OCI-LY1 (cell line): ENCODE measurements around the gene DTHD1.

Experiments
- H2AFZ ChIP-seq: fragments of 200-600 bp; sonication (generic), shearing (Covaris generic); 2 replicates; pipeline ENCODE4 v1.6.0; 2014; ENCODE audit warnings: antibody characterized with exemption, mild to moderate bottlenecking, low read length
- H3F3A ChIP-seq: fragments of 200-600 bp; sonication (generic), shearing (Covaris generic); 2 replicates; pipeline ENCODE4 v1.6.0; 2014; ENCODE audit warnings: mild to moderate bottlenecking, antibody characterized with exemption, low read length, moderate library complexity; ENCODE audit not compliant: insufficient read depth
- H3K27ac ChIP-seq: fragments of 200-600 bp; sonication (generic); 2 replicates; pipeline ENCODE4 v1.5.1; 2014; ENCODE audit warnings: low read length, mixed run types, mild to moderate bottlenecking, low read depth; ENCODE audit not compliant: poor library complexity, severe bottlenecking
- H3K27me3 ChIP-seq: fragments of 200-600 bp; sonication (generic); 2 replicates; pipeline ENCODE4 v1.6.0; 2014; ENCODE audit warnings: antibody characterized with exemption, mild to moderate bottlenecking, low read length, moderate library complexity; ENCODE audit not compliant: insufficient read depth
- H3K36me3 ChIP-seq: fragments of 200-600 bp; sonication (generic); 2 replicates; pipeline ENCODE4 v1.6.1; 2014; ENCODE audit warnings: mild to moderate bottlenecking, antibody characterized with exemption, low read length, moderate library complexity, mixed read lengths; ENCODE audit not compliant: insufficient read depth
- H3K4me1 ChIP-seq: fragments of 200-600 bp; sonication (generic); 2 replicates; pipeline ENCODE4 v1.5.1; 2014; ENCODE audit warnings: mild to moderate bottlenecking, low read length, moderate library complexity; ENCODE audit not compliant: insufficient read depth, severe bottlenecking
- H3K4me2 ChIP-seq: fragments of 200-600 bp; sonication (generic), shearing (Covaris generic); 2 replicates; pipeline ENCODE4 v1.6.1; 2014; ENCODE audit warnings: low read length
- H3K4me3 ChIP-seq: fragments of 200-600 bp; sonication (generic); 2 replicates; pipeline ENCODE4 v1.5.1; 2014; ENCODE audit warnings: low read length, low read depth, mild to moderate bottlenecking, mixed read lengths; ENCODE audit not compliant: poor library complexity, severe bottlenecking
- H3K79me2 ChIP-seq: fragments of 200-600 bp; shearing (Covaris generic); 2 replicates; pipeline ENCODE4 v1.6.1; 2016; ENCODE audit warnings: mixed run types, low read length, mixed read lengths; ENCODE audit not compliant: insufficient read depth
- H3K9ac ChIP-seq: fragments of 200-600 bp; sonication (generic), shearing (Covaris generic); 2 replicates; pipeline ENCODE4 v1.6.1; 2014; ENCODE audit warnings: mild to moderate bottlenecking, low read length, mixed read lengths
- H3K9me2 ChIP-seq: fragments of 200-600 bp; sonication (generic), shearing (Covaris generic); 2 replicates; pipeline ENCODE4 v1.6.1; 2014; ENCODE audit warnings: low read depth, mild to moderate bottlenecking, low read length, mixed read lengths
- H3K9me3 ChIP-seq: fragments of 200-600 bp; shearing (Covaris generic); 2 replicates; pipeline ENCODE4 v1.6.1; 2014; ENCODE audit warnings: low read length, mixed read lengths
- H4K20me1 ChIP-seq: fragments of 200-600 bp; sonication (generic), shearing (Covaris generic); 2 replicates; pipeline ENCODE4 v1.6.0; 2016; ENCODE audit warnings: mild to moderate bottlenecking, low read length; ENCODE audit not compliant: insufficient read depth
- CTCF ChIP-seq: fragments of 200-600 bp; sonication (generic), shearing (Covaris generic); IDR thresholded peaks from 2 replicates; pipeline ENCODE4 v1.5.1; 2017; ENCODE audit warnings: mild to moderate bottlenecking, antibody characterized with exemption, low read length, moderate library complexity, mixed read lengths
- EZH2 ChIP-seq: fragments of 200-600 bp; sonication (generic), shearing (Covaris generic); IDR thresholded peaks from 2 replicates; pipeline ENCODE4 v1.8.0; 2017; ENCODE audit warnings: borderline replicate concordance, mixed run types, mild to moderate bottlenecking, antibody characterized with exemption, low read length, moderate library complexity, mixed read lengths

DTHD1 gene

GRCh38 chr4:36374836-36375511 is 93.6 kb downstream of the DTHD1 start:
- H2AFZ ChIP-seq = no peak overlapping the region
- H3K79me2 ChIP-seq = no peaks in the 10 kb centered on the region
- no peaks in the 10 kb centered on the region for H3K9me2 ChIP-seq
- no peaks in the 10 kb centered on the region for H4K20me1 ChIP-seq
- TF ChIP-seq CTCF = no peak
- TF ChIP-seq EZH2 = no peak
- no peaks in the 10 kb centered on the region for H3K36me3 ChIP-seq
- peaks cover 5% of the 10 kb centered on the region for H3K9me3 ChIP-seq
- H3K4me2 ChIP-seq = no peak overlapping the region
- no peak overlapping the region for H3K27ac ChIP-seq
- H3K4me3 ChIP-seq = no peak overlapping the region
- H3K9ac ChIP-seq = no peak overlapping the region
- H3F3A ChIP-seq = no peaks in the 10 kb centered on the region
- no peaks in the 10 kb centered on the region for H3K27me3 ChIP-seq
- no peaks in the 10 kb centered on the region for H3K4me1 ChIP-seq

DNA sequence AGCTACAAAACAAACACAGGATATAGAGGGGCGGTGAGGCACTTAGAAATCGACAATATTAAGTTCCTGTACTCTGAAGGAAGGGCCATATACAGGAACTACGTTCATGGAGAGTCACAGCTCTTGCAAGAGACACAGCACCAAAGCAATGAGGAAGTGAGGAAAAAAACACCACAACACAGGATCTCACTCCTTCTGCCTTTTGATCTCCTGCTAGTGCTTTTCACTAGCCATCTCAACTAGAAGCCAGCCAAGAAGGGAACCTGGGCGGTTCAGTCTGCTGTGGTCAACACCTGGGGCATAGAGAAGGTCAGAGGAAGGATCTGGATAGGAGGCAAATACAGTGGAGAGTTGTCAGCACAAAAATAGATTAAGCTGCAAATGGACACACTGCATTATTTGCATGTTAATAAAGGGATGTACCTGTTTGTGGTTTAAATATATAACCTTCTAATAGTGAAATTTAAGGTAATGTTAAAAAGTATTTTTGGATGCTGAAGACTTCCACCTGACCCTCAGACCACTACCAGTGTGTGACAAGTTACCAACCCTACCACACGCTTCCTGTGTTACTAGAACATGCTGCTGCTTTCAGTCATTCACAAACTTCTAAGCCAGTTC is 104.6 kb downstream of the DTHD1 start:
- TF ChIP-seq CTCF (no peak), EZH2 (no peak)
- Histone ChIP-seq H3K9ac (no peak overlapping the region), H3K9me2 (no peaks in the 10 kb centered on the region), H3F3A (no peaks in the 10 kb centered on the region), H3K27me3 (0 out of 2 replicates have a peak, but pooled peaks cover 5% of the 10 kb centered on the region), H4K20me1 (no peaks in the 10 kb centered on the region), H3K4me2 (peak overlapping the region; percentile 22; the same call in 1 of the 2 replicates), H2AFZ (no peak overlapping the region), H3K36me3 (no peaks in the 10 kb centered on the region), H3K4me3 (no peak overlapping the region), H3K9me3 (no peaks in the 10 kb centered on the region), H3K4me1 (peaks cover 13% of the 10 kb centered on the region), H3K79me2 (no peaks in the 10 kb centered on the region), H3K27ac (no peak overlapping the region)

DNA sequence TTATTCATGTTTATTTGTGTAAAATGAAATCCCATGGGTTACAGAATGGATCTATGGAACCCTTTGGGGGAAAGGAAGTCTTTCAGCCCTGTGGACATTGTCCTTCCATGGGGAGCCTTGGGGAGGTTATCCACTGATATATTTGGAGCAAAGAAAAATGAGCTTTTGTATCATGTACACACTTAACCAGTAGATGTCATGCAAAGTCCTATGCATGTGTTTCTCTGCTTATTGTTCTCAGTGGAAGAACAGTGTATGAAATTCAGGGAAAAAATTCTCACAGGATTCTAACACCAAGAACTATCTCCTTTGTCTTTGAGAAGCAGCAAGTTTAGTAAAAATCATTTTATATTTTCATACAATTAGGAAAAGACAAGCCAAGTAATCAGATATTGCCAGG is 105.3 kb downstream of the DTHD1 start:
- Histone ChIP-seq H3K9me3 (no peaks in the 10 kb centered on the region), H2AFZ (no peak overlapping the region), H3K36me3 (no peaks in the 10 kb centered on the region), H3K27ac (no peak overlapping the region), H4K20me1 (no peaks in the 10 kb centered on the region), H3K27me3 (0 out of 2 replicates have a peak, but pooled peaks cover 5% of the 10 kb centered on the region), H3K9ac (no peak overlapping the region), H3K79me2 (no peaks in the 10 kb centered on the region), H3F3A (no peaks in the 10 kb centered on the region), H3K4me3 (no peak overlapping the region), H3K9me2 (no peaks in the 10 kb centered on the region), H3K4me2 (no peak overlapping the region), H3K4me1 (peaks cover 13% of the 10 kb centered on the region)
- TF ChIP-seq EZH2 (no peak), CTCF (no peak; the same call in 1 of the 2 replicates)
